SK-N-SH treated with all-trans-retinoic acid at 6 μM for 48 hours (cell line): ENCODE data around the gene ADORA1.

Source experiments
- ATAC-seq: fragments of 200-7000 bp; cut with Tn5 transposase; 3 replicates; pipeline ENCODE4 v1.9.1; 2020; ENCODE audit warnings: mild to moderate bottlenecking, moderate library complexity
- ARNTL ChIP-seq: fragments of 450-650 bp; formaldehyde crosslinking; IDR thresholded peaks from 2 replicates; pipeline ENCODE4 v1.5.0; 2020; ENCODE audit warnings: low read depth, mild to moderate bottlenecking, moderate library complexity, borderline replicate concordance
- BACH2 ChIP-seq: fragments of 250-450 bp; sonication (Bioruptor Pico); IDR thresholded peaks from 2 replicates; pipeline ENCODE4 v1.9.0; 2021; ENCODE audit warnings: mild to moderate bottlenecking, borderline replicate concordance
- CSDC2 ChIP-seq: fragments of 250-450 bp; sonication (Bioruptor Pico); IDR thresholded peaks from 2 replicates; pipeline ENCODE4 v1.5.0; 2020; ENCODE audit warnings: mild to moderate bottlenecking, moderate library complexity
- ESRRG ChIP-seq: fragments of 250-450 bp; sonication (Bioruptor Pico); IDR thresholded peaks from 2 replicates; pipeline ENCODE4 v1.6.1; 2021; ENCODE audit warnings: mild to moderate bottlenecking
- GLIS3 ChIP-seq: fragments of 250-450 bp; sonication (Bioruptor Pico); IDR thresholded peaks from 2 replicates; pipeline ENCODE4 v1.5.0; 2020; ENCODE audit warnings: mild to moderate bottlenecking, moderate library complexity
- ISL1 ChIP-seq: fragments of 250-450 bp; sonication (Bioruptor Pico); IDR thresholded peaks from 2 replicates; pipeline ENCODE4 v2.1.2; 2022; ENCODE audit warnings: mild to moderate bottlenecking, moderate library complexity
- OSR1 ChIP-seq: fragments of 250-450 bp; sonication (Bioruptor Pico); IDR thresholded peaks from 2 replicates; pipeline ENCODE4 v1.8.0; 2022; ENCODE audit warnings: moderate library complexity, mild to moderate bottlenecking, inconsistent platforms
- PPARA ChIP-seq: fragments of 250-450 bp; sonication (Bioruptor Pico); IDR thresholded peaks from 2 replicates; pipeline ENCODE4 v1.5.0; 2020; ENCODE audit warnings: mild to moderate bottlenecking, borderline replicate concordance
- TCF4 ChIP-seq: fragments of 250-450 bp; sonication (Bioruptor Pico); IDR thresholded peaks from 2 replicates; pipeline ENCODE4 v1.8.0; 2021; ENCODE audit warnings: mild to moderate bottlenecking, moderate library complexity, borderline replicate concordance
- ZC3H10 ChIP-seq: fragments of 250-450 bp; sonication (Bioruptor Pico); IDR thresholded peaks from 2 replicates; pipeline ENCODE4 v1.5.1; 2021; ENCODE audit warnings: mild to moderate bottlenecking, moderate library complexity
- ZFP30 ChIP-seq: fragments of 450-650 bp; formaldehyde crosslinking; IDR thresholded peaks from 2 replicates; pipeline ENCODE4 v1.5.0; 2022; ENCODE audit warnings: mild to moderate bottlenecking, moderate library complexity
- ZNF565 ChIP-seq: fragments of 450-650 bp; formaldehyde crosslinking; conservative IDR thresholded peaks from 2 replicates; pipeline ENCODE4 v1.5.0; 2020; ENCODE audit warnings: low read depth, mild to moderate bottlenecking, moderate library complexity
- ZNF70 ChIP-seq: fragments of 450-650 bp; formaldehyde crosslinking; IDR thresholded peaks from 2 replicates; pipeline ENCODE4 v1.5.0; 2020; ENCODE audit warnings: mild to moderate bottlenecking, moderate library complexity
- ZNF8 ChIP-seq: fragments of 450-650 bp; formaldehyde crosslinking; IDR thresholded peaks from 2 replicates; pipeline ENCODE4 v1.5.0; 2020; ENCODE audit warnings: mild to moderate bottlenecking, moderate library complexity
- TF ChIP-seq, protein P1 (sequence below): fragments of 250-450 bp; sonication (Bioruptor Pico); IDR thresholded peaks from 2 replicates; pipeline ENCODE4 v1.8.0; 2021; ENCODE audit warnings: low read depth, mild to moderate bottlenecking, moderate library complexity, borderline replicate concordance
- TF ChIP-seq, protein P2 (sequence below): fragments of 250-450 bp; sonication (Bioruptor Pico); IDR thresholded peaks from 2 replicates; pipeline ENCODE4 v1.5.0; 2020; ENCODE audit warnings: mild to moderate bottlenecking, moderate library complexity
- TF ChIP-seq, protein P3 (sequence below): fragments of 250-450 bp; sonication (Bioruptor Pico); IDR thresholded peaks from 2 replicates; pipeline ENCODE4 v1.8.0; 2020; ENCODE audit warnings: mild to moderate bottlenecking, moderate library complexity, borderline replicate concordance
- TF ChIP-seq, protein P4 (sequence below): fragments of 250-450 bp; sonication (Bioruptor Pico); IDR thresholded peaks from 2 replicates; pipeline ENCODE4 v1.5.1; 2020; ENCODE audit warnings: low read depth, mild to moderate bottlenecking, moderate library complexity
- TF ChIP-seq, protein P5 (sequence below): fragments of 250-450 bp; sonication (Bioruptor Pico); IDR thresholded peaks from 2 replicates; pipeline ENCODE4 v1.5.1; 2021; ENCODE audit warnings: mild to moderate bottlenecking, moderate library complexity

The ADORA1 gene

DNA sequence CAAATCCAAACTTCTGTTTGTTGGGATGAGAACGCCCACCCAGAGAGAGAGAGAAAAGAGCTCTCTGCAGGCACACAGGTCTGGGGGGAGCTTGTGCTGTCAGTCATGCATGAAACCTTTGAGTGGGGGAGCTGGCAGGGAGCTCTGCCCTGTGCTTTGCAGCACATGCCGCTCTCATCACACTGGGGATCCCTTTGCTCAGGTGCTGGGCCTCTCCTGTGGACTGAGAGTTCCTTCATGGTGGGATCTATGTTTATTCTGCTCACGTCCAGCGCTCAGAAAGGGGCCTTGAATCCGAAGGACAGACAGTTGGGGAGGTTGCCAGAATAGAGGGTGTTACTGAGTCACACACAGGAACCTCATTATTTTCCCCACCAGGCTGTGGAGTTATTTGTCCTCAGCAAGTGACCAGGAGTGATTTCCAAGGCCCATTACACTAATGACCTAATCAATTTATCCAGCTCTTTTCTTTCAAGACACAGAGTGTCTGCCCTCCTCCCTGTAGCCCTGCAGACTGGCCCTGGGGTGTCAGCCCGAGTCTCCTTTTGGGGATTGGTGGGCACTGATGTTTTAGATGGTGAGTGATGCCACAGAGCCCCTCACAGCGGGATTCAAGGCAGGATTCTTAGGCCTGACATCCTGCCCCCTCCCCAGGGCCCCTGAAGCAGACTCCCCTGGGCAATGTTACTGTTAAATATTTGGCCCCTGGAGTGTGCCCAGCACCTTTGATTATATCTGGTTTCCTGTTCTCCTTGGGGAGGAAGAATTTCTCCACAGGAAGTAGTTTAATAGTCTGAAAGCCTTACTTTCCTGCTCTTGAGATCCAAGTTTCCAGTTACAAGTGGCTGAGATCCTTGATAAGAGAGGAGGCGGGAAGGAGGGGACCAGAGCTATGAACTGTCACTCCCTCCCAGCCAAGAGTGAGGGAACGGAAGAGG lies 25.8 kb downstream of the ADORA1 start:
- TF ChIP-seq ESRRG (no peak), ZNF8 (CRISPR knock-in tag) (no peak), ISL1 (CRISPR knock-in tag) (no peak), BACH2 (CRISPR knock-in tag) (no peak), OSR1 (CRISPR knock-in tag) (no peak), ARNTL (CRISPR knock-in tag) (no peak), CSDC2 (CRISPR knock-in tag) (no peak)
- TF ChIP-seq, protein P1, sequence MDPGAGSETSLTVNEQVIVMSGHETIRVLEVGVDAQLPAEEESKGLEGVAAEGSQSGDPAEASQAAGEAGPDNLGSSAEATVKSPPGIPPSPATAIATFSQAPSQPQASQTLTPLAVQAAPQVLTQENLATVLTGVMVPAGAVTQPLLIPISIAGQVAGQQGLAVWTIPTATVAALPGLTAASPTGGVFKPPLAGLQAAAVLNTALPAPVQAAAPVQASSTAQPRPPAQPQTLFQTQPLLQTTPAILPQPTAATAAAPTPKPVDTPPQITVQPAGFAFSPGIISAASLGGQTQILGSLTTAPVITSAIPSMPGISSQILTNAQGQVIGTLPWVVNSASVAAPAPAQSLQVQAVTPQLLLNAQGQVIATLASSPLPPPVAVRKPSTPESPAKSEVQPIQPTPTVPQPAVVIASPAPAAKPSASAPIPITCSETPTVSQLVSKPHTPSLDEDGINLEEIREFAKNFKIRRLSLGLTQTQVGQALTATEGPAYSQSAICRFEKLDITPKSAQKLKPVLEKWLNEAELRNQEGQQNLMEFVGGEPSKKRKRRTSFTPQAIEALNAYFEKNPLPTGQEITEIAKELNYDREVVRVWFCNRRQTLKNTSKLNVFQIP (CRISPR knock-in tag) = no peak

DNA sequence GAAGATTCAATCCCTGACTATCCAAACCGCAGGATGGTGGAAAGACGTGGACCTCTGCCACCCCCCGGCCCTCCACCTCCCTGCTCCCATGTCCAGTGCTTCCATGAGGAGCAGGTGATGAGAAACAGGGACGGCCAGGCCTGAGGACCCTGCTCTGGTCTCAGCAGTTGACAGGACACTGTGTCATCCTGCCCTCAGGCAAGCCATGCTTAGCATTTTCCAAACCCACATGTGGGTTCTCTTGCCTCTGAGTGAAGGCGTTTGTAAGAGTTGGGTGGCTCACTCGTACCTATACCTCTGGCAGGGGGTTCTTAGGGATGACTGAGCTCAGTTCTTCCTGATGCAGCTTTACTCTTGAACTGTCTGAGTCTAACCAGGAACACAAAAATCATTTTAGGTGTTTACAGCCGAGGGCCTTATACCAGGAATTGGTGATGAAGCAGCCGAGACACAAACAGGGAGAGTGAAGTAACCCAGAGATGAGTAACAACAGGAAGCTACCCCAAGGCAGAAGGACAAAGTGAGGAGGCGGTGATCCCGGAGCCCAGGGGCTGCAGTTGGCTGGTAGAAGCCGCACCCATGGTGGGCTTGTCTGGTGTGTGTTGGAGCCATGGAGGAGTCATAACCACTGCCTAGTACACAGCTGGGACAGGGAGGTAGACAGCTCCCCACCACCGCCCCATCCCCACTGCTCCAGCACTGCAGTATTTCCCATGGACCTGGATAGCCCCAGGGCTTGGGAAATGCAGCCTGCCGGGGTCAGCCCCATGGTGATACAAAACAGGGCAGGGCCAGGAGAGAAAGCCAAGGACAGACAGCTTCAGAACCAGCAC lies 26.7 kb downstream of the ADORA1 start:
- TF ChIP-seq CSDC2 (CRISPR knock-in tag) (no peak), GLIS3 (no peak), ZC3H10 (no peak), ZFP30 (no peak), ESRRG (no peak), BACH2 (CRISPR knock-in tag) (no peak), ISL1 (CRISPR knock-in tag) (no peak), ZNF565 (CRISPR knock-in tag) (no peak), ZNF70 (CRISPR knock-in tag) (no peak), PPARA (CRISPR knock-in tag) (no peak), OSR1 (CRISPR knock-in tag) (no peak), TCF4 (CRISPR knock-in tag) (no peak)
- TF ChIP-seq, protein P2, sequence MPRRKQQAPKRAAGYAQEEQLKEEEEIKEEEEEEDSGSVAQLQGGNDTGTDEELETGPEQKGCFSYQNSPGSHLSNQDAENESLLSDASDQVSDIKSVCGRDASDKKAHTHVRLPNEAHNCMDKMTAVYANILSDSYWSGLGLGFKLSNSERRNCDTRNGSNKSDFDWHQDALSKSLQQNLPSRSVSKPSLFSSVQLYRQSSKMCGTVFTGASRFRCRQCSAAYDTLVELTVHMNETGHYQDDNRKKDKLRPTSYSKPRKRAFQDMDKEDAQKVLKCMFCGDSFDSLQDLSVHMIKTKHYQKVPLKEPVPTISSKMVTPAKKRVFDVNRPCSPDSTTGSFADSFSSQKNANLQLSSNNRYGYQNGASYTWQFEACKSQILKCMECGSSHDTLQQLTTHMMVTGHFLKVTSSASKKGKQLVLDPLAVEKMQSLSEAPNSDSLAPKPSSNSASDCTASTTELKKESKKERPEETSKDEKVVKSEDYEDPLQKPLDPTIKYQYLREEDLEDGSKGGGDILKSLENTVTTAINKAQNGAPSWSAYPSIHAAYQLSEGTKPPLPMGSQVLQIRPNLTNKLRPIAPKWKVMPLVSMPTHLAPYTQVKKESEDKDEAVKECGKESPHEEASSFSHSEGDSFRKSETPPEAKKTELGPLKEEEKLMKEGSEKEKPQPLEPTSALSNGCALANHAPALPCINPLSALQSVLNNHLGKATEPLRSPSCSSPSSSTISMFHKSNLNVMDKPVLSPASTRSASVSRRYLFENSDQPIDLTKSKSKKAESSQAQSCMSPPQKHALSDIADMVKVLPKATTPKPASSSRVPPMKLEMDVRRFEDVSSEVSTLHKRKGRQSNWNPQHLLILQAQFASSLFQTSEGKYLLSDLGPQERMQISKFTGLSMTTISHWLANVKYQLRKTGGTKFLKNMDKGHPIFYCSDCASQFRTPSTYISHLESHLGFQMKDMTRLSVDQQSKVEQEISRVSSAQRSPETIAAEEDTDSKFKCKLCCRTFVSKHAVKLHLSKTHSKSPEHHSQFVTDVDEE = no peak
- TF ChIP-seq, protein P3, sequence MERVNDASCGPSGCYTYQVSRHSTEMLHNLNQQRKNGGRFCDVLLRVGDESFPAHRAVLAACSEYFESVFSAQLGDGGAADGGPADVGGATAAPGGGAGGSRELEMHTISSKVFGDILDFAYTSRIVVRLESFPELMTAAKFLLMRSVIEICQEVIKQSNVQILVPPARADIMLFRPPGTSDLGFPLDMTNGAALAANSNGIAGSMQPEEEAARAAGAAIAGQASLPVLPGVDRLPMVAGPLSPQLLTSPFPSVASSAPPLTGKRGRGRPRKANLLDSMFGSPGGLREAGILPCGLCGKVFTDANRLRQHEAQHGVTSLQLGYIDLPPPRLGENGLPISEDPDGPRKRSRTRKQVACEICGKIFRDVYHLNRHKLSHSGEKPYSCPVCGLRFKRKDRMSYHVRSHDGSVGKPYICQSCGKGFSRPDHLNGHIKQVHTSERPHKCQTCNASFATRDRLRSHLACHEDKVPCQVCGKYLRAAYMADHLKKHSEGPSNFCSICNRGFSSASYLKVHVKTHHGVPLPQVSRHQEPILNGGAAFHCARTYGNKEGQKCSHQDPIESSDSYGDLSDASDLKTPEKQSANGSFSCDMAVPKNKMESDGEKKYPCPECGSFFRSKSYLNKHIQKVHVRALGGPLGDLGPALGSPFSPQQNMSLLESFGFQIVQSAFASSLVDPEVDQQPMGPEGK (CRISPR knock-in tag) = no peak
- TF ChIP-seq, protein P4, sequence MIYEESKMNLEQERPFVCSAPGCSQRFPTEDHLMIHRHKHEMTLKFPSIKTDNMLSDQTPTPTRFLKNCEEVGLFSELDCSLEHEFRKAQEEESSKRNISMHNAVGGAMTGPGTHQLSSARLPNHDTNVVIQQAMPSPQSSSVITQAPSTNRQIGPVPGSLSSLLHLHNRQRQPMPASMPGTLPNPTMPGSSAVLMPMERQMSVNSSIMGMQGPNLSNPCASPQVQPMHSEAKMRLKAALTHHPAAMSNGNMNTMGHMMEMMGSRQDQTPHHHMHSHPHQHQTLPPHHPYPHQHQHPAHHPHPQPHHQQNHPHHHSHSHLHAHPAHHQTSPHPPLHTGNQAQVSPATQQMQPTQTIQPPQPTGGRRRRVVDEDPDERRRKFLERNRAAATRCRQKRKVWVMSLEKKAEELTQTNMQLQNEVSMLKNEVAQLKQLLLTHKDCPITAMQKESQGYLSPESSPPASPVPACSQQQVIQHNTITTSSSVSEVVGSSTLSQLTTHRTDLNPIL (CRISPR knock-in tag) = no peak
- TF ChIP-seq, protein P1 (CRISPR knock-in tag) = no peak
- TF ChIP-seq, protein P5, sequence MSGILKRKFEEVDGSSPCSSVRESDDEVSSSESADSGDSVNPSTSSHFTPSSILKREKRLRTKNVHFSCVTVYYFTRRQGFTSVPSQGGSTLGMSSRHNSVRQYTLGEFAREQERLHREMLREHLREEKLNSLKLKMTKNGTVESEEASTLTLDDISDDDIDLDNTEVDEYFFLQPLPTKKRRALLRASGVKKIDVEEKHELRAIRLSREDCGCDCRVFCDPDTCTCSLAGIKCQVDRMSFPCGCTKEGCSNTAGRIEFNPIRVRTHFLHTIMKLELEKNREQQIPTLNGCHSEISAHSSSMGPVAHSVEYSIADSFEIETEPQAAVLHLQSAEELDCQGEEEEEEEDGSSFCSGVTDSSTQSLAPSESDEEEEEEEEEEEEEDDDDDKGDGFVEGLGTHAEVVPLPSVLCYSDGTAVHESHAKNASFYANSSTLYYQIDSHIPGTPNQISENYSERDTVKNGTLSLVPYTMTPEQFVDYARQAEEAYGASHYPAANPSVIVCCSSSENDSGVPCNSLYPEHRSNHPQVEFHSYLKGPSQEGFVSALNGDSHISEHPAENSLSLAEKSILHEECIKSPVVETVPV (CRISPR knock-in tag) = no peak
- ATAC-seq = peak; percentile 44

More for the DNA sequence above, 25.8 kb downstream of the ADORA1 start:
- peak; percentile 58 for ATAC-seq
